NCI-H1105 treated with DMSO at 0.1 percent for 48 hours (cell line): ENCODE measurements around the gene ZNF780B.
"Not testable (repeated sequence)": the region's sequence is repeated elsewhere in the genome, so short reads cannot be mapped to it uniquely, and the experiment has no call there.

Experiments used
- DNase-seq: peaks from one replicate; lab custom pipeline; 2025; lab: John Stamatoyannopoulos, UW

Gene ZNF780B

GRCh38 chr19:40055832-40056504, at the start of gene ZNF780B:
TSS of gene ZNF780B (minus strand) at chr19:40056231. CDS start at chr19:40050332, 5,899 bp downstream.
- peak; percentile 69 for DNase-seq

GRCh38 chr19:40104754-40105153, 48.7 kb upstream of the ZNF780B start:
- DNase-seq: no peak

GRCh38 chr19:40103600-40103999, 47.6 kb upstream of the ZNF780B start:
- DNase-seq: no peak

- no peak for DNase-seq
Observed at GRCh38 chr19:40101813-40102212, 45.8 kb upstream of the ZNF780B start.

GRCh38 chr19:40093416-40093815, 37.4 kb upstream of the ZNF780B start:
- no peak for DNase-seq

GRCh38 chr19:40091205-40092129, 35.4 kb upstream of the ZNF780B start:
- no peak for DNase-seq

GRCh38 chr19:40090241-40091204, 34.5 kb upstream of the ZNF780B start, which contains the start of gene ZNF780A:
TSS of gene ZNF780A (minus strand) at chr19:40090943. CDS start at chr19:40084753, 6,190 bp downstream.
- DNase-seq: peak; percentile 77

GRCh38 chr19:40089462-40089861, 33.4 kb upstream of the ZNF780B start:
- DNase-seq: no peak

- no peak for DNase-seq
Observed at GRCh38 chr19:40088299-40089047, 32.4 kb upstream of the ZNF780B start.

- DNase-seq: no peak
Observed at GRCh38 chr19:40084948-40085347, 28.9 kb upstream of the ZNF780B start.

GRCh38 chr19:40081411-40081810, 25.4 kb upstream of the ZNF780B start:
- DNase-seq: no peak

GRCh38 chr19:40080289-40080688, 24.3 kb upstream of the ZNF780B start:
- DNase-seq: no peak

- DNase-seq: no peak
Observed at GRCh38 chr19:40078377-40078776, 22.3 kb upstream of the ZNF780B start.

- DNase-seq: no peak
Observed at GRCh38 chr19:40070058-40070457, 14.0 kb upstream of the ZNF780B start.

GRCh38 chr19:40059624-40060023, 3.6 kb upstream of the ZNF780B start:
- no peak for DNase-seq

- DNase-seq: no peak
Observed at GRCh38 chr19:40057166-40057565, 1.1 kb upstream of the ZNF780B start.

- no peak for DNase-seq
Observed at GRCh38 chr19:40056505-40056904, 474 bp upstream of the ZNF780B start.

- DNase-seq: no peak
Observed at GRCh38 chr19:40055049-40055448, 982 bp downstream of the ZNF780B start.

- DNase-seq: no peak
Observed at GRCh38 chr19:40054632-40055031, 1.4 kb downstream of the ZNF780B start.

- DNase-seq: no peak
Observed at GRCh38 chr19:40053491-40053890, 2.5 kb downstream of the ZNF780B start.

- DNase-seq: not testable (repeated sequence)
Observed at GRCh38 chr19:40041718-40042117, 14.3 kb downstream of the ZNF780B start.
